GM21825 (cell line): ENCODE results near the gene ECE1.
"Not testable (repeated sequence)": the region's sequence is repeated elsewhere in the genome, so short reads cannot be mapped to it uniquely, and the experiment has no call there.

ENCODE experiments used
- ATAC-seq: cut with Tn5 transposase; IDR thresholded peaks from one replicate; pipeline ENCODE4 v1.9.1; 2021; ENCODE audit warnings: mild to moderate bottlenecking, moderate library complexity; ENCODE audit not compliant: unreplicated experiment

Gene ECE1

DNA sequence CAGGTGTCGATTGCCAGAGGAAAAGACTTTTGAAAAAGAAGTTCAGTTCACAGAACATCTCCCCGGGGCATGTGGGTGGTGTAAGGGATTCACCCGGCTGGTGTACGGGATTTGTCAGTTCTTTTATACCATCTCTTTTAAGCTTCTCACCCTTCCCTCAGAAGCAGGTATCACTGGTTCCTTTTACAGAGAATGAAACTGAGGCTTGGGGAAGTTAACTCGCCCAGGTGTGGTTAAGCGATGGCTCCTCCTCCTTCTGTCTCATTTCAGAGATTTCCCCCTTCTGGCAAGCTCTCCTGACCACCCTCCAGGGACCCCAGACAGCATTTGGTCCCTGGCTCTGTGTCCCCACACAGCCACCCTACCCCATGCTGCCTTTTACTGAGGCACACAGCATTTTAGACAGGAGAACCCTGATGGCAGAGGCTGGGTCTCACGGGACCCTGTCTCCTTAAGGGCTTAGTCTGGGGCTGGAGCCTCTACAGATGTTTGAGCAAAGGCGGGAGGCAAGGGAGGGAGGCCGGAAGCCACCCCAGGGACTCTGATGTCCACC lies 2.8 kb upstream of the ECE1 start:
- ATAC-seq = peak; percentile 32

DNA sequence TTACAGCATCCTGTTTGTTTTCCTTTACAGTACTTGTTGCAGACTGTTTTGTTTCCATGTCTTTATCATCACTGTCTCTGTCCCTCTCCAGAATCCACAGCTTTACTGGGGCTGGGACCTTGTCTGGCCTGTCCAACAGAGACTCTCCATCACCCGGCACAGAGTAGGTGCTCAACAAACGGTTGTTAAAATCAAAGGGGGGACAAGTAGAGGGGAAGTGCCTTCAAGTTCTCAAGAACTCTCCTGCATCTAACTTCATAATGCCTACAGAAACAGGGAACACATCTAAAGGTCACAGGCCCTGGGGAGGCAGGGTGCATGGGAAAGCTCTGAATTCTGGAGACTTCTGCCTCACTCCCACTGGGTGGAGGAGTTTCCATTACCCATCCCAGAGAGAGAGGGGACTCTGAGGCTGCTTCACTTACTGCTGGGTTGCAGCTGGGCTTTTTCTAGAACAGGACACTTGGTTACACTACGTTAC lies 2.3 kb upstream of the ECE1 start:
- no peak for ATAC-seq

DNA sequence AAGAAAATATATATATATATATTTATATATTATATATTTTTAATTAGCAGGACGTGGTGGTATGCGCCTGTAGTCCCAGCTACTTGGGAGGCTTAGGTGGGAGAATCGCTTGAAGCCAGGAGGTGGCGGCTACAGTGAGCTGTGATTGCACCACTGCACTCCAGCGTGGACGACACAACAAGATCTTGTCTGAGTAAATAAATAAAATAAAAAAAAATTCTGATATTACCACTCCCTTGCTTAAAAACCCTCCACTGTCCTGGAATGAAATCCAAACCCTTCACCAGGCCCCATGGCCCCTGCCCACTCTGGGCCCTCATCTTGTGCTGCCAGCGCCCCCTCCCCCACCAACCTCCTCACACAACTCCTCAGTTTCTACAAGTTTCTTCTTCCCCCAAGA lies 1.7 kb upstream of the ECE1 start:
- ATAC-seq = no peak

DNA sequence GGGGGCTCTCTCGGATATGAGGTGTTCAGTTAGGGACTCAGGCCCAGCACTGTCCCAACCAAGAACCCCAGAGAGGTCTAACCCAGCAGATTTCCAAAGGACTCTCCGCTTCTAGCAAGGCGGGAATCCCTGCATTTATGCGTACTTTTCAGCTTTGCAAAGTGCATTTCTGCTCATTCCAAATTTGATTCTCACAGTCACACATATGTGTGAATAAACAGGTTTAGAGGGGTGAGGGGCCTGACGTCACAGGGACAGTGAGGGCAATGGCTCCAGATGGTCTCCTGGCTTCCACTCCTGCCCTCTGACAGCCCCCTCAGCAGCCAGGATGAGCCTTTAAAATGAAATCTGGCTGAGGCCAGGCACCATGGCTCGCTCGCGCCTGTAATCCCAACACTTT lies 921 bp upstream of the ECE1 start:
- no peak for ATAC-seq

DNA sequence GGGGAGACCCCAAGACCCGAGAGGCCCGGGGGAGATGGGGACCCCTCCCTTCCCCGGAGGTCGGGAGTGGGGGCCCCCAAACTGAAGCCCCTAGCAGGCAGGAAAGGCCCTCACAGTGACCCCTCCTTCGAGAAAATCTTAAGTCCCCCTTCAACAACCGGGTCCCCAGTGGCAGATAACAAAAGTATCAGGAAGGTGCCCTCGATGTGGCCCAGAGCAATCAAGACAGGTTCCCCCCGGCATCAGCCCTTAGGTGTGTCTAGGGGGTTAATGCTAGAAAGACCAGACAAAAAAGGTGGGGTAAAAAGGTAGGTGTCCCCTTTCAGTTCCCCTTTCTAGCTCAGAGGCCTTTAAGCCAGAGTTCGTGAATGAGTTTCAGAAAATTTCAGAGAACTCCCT lies 282 bp upstream of the ECE1 start:
- no peak for ATAC-seq

DNA sequence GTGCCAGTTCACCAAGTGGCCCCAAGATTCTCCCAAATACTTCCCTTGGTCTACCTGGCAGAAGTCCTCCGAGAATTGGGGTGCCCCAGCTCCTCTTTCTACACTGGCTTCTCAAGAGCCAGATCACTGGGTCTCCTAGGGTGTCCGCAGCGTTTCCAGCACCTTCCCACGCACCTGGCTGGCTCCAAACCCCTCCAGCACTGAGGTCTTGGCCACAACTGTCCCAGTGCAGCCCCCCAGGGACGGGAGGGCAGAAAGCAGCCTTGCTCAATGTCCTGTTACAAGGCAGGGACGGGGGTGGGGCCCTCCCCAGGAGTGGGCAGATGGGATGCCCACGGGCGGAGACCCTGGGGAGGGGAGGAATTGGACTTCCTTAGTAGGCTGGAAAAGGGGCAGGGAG lies 1.1 kb downstream of the ECE1 start:
- no peak for ATAC-seq

DNA sequence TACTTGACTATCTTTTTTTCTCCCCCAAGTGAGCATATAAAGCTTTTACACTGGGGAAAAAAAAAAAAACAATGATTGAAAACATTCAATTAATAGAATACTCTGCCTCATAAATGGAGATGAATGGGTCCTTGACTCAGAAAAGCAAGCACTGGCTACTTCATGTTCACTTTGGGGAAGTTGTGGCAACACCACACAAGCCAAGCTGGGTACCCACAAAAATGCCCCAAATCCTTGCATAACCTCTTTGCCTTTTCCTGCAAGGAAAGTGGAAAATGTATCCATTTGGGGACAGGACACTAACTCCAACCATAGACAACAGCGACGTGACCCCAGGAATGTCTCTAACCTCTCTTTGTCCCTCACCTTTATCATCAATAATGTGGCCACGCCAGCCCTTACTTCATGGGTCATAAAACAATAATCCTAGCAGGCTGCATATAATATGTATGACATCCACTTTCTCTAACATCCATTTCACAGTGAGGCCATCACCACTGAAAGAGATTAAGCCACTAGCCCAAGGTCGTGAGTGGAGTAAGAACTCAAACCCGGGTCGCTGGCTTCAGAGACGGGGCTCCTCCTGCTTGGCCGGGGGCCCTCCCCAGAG lies 2.3 kb downstream of the ECE1 start:
- ATAC-seq = no peak

DNA sequence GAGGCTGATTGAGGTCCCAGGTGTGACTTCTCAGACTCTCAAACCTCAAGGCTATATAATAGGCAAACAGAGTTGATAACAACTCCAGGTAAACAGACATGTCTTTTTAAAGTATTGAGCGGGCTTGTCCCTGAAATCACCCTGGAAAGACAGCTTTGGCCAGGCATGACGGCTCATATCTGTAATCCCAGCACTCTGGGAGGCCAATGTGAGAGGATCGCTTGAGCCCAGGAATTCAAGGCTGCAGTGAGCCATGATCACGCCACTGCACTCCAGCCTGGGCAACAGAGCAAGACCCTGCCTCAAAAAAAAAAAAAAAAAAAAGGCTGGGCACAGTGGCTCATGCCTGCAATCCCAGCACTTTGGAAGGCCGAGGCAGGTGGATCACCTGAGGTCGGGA lies 4.9 kb downstream of the ECE1 start:
- not testable (repeated sequence) for ATAC-seq

DNA sequence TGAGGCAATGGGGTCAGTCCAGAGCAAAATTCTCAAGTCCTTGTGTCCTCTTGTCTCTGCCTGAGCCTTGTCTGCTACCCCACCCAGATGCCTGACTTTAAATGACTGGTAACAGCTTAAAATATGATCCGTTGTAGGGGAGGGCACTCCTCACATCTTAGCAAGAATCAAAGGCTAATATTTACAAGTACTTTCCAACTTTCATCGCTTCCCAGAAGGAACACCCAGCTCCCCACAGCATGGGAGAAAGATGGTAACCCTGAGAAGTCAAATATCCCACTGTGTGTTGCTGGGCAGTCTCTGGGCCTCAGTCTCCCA lies 5.2 kb downstream of the ECE1 start:
- no peak for ATAC-seq

DNA sequence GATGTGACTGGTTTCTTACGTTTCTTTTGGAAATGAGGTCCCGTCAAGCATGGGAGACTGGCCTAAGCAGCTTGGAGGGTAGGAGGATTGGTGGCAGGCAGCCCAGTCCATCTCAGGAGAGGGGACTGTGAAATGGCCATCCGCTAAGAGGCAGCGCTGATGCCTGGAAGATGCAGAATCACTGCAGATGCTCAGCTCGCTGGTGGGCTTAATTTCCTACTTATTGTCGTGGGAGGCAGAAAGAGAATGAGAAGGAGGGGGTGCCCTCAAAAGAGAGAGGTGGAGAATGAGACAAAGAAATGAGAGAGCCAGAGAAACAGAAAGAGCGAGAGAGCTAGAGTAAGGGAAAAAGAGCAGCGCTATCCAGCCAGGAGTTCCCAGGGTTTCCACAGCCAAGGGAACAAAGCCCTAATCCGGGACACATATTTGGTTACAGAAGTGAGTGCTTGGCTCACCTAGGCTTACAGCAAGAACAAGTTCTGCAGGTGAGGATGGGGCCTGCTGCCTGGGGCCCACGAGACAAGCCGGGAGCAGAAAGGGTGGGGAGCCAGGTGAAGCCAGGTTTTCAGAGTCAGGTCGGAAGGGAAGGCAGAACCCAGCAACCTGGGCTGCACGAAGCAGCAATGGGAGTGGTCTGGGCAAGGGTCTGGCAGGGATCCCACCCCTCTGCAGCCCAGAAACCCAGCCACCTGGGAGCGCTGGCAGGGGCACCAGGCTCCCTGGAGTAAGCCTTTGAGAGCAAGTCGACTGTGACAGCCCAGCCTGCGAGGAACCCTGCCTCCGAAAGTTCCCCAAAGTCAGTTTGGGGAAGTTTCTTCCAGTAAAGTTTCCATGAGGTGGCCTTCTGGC lies 5.8 kb downstream of the ECE1 start:
- no peak for ATAC-seq

DNA sequence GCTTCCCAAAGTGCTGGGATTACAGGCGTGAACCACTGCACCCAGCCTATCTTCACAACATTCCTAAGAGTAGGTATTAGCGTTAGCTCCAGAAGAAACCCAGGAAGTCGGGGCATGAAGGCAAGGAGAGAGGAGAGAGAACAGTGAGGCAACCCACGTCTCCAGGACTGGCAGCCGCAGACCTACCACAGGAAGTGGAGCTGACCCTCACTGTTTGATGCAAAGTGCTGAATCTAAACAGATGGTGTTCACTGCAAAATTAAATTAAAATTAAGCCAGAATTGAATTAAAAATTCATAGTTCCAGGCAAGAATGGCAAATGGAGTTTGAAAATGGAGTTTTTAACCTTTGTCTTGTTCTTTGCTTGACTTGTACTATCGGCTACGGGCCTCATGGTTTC lies 6.7 kb downstream of the ECE1 start:
- no peak for ATAC-seq

DNA sequence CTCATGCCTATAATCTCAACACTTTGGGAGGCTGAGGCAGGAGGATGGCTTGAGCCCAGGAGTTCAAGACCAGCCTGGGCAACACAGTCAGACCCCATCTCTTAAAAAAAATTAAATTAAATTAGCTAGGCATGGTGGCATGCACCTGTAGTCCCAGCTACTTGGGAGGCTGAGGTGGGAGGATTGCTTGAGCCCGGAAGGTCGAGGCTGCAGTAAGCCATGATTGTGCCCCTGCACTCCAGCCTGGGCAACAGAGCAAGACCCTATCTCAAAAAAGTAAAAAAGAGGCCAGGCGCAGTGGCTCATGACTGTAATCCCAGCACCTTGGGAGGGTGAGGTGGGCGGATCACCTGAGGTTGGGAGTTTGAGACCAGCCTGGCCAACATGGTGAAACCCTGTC lies 8.2 kb downstream of the ECE1 start:
- not testable (repeated sequence) for ATAC-seq

DNA sequence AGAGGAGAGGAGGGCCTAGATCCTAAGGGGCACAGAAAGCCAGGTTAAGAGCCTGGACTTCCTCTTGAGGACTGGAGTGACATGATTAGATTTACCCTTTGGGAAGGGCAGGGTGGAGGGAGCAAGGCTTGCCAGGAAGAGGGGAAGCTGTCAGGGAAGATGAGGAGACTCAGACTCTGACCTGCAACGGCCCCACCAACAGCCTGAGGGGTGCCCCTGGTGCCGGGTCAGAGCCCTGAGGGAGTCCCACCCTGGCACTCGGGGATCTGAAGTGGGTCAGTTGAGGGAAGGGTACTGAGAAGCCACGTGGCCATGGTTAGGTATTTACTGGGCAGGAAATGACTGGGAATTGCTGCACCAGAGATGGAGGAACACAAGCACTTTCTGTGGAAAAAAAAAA lies 9.8 kb downstream of the ECE1 start:
- ATAC-seq = no peak

DNA sequence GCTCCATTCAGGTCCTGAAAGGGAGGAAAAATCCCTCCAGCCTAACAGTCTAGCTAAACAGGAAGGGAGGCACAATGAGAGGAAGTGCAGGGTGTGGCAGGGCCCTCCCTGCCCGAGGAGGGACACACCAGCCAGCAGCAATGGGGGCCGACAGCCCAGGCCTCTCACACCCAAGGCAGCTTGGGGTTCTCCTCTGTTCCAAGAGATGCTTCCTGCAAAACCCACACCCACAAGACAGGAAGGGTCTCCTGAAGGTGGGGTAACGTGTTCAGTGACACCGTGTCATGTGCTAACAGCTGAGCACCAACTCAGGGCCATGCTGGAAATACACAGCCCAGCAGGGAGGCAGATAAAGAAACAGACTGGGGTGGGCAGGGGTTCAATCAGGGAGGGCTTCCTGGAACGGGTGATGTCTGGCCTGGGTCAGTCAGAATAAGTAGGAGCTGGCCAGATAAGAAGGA lies 10.2 kb downstream of the ECE1 start:
- ATAC-seq = no peak

DNA sequence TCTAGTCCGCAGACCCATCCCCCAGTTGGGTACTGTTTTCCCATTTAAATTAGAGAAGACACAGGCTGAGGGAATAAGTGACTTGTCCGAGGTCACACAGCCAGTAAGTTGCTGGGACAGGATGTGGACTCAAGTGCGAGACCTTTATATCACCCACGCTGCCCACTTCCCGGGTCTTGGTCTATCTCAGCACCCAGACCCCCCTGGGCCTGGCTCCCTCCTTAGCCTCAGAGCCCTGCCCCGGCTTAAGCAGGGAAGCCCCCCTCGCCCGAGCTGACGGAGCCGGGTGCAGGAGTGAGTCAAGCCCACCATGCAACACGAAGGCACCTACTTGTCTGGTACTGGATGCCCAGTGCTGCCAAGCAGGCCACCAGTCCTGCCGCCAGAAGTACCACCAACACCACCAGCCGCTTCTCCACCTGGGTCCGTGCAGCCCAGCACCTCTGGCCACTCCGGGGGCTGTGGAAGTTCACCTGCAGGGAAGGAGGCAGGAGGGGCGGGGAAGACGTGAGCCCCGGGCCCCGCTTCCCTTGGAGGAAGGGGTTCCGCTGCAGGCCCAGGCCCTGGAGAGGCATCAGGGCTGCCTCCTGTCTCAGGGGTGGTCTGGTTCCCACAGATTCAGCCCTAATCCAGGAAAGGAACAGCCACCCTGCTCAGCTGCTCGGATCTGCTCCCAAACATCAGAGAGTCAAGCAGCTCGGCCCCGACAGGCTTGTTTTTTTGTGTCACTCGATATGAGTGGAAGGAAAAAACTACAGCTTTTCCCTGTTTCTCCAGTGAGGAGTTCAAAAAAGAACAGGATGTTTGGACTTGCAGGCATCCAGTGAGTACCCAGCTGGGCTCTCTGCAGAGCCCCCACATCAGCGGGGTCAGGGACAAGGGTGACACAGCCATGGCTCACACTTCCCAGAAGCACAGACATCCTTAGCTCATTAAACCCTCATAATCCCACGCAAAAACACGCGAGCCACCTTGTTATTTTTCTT lies 11.1 kb downstream of the ECE1 start:
- no peak for ATAC-seq

DNA sequence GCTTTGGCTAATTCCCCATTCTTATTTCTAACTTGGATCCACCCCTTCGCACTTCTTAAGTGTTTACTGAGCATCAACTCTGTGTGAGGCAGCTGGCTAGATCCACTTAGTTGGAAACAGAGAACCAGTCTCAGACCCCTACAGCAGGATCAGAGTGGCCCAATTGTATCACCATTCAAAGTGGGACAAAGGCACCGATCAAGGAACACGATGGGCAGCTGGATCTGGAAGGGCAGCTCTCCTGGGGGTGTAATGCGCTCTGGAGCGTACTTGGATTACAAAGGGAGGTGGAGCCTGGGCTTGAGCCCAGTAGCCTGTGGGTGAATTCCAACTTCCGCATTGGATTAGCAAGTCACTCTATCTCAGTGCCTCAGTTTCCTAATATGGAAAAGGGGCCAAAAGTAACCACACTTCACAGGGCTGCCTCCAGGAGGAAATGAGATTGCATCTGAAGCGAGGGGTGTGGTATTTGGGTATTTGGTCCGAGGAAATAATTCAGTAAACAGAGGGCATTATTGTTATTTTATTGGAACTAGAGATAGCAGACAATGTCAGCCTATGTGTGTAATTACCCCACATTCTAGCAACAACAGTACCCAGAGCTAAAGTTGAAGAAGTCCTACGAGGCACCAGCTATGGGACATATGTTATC lies 11.9 kb downstream of the ECE1 start:
- no peak for ATAC-seq

DNA sequence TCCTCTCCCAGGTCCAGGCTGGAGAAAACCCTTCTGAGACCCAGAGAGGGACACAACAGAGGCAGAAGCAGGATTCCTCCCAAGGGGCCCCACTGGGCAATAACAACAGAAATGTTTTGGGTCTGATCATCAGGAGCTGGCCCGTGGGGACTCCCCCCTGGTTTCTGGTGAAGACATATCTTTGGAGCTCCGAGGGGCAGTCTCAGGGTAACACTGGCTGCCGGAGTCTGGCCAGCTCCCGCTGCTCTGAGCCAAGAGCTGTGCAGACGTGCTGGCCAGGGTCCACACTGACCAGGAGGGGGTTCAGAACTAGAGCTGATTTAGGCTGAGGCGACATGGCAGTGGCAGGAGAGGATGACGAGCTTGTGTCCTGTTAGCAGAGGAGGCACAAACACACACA lies 13.1 kb downstream of the ECE1 start:
- ATAC-seq = no peak

DNA sequence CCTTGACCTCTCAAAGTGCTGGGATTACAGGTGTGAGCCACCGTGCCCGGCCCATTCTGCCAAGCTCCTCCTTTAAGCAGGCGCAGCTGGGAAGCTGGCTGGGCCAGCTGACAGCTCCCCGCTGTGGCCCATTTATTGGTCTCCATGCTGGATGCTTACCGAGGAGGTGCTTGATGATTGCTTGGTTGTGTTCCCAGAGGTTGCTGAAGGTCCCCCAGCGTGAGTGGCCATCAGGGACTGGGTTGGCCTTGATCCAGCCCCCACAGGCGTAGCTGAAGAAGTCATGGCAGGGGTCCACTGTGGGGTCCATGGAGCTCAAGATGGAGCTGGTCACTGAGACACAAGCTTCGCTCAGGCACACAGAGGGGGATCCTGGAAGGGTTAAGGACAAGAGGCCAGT lies 17.7 kb downstream of the ECE1 start:
- ATAC-seq = no peak

DNA sequence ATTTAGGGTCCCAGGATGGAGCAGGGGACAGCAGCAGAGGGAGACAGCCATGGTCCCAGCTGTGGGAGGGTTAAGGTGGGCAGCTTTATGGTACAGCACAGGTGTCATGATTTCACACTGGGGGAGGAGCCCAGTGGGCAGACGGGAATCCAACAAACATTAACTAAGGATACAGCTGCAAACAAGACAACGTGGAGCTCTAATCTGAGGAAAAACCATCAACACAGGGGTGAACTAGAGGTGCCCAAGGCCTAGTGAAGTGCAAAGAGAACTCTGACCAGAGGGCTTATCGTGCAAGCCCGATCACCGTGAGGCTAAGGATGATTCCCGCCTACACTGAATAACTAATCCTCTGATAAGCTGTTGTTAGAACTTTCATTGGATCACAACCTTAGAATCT lies 18.7 kb downstream of the ECE1 start:
- ATAC-seq = no peak

DNA sequence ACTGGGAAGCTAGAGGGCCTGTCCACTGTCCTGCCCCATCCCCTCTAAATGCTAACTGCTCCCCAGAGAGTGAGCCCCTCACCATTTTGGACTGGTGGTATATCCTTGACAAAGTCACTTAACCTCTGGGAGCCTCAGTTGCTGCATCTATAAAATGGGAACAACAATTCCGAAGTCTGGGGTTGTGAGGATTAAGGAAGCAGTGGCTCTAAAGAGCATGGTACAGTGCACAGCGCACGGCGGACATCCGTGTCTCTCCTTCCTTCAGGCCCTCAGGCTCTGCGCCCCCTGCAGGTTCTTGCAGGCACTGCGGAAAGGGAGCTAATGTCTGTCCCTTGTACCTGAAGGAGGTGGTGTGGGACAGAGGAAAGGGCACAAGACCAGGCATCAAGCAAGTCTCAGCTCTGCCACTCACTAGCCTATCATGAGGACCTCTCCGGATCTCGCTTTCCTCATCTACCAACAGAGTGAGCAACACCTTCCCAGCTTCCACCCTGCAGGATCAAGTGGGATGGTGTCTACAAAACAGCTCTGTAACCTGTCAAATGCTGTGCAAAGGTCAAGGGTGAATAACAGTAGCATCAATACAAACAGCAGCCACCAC lies 20.1 kb downstream of the ECE1 start:
- no peak for ATAC-seq
